Transverse colon (tissue), 4 donors: ENCODE results near the gene MBNL2. TPM values are rescaled to one million over a fixed set of nuclear protein-coding genes. Genes with fewer than 3 reads are reported as not detected.

Experiments used
- DNase-seq: peaks from one replicate; pipeline ENCODE4 v3.0.0-alpha.2; 2019
- H3K27ac ChIP-seq, 4 donors: fragments of 200-600 bp; sonication (generic); 2 replicates each; pipeline ENCODE4 v1.5.1; 2016 to 2018; ENCODE audit warnings: inconsistent platforms in 4 of 4
- H3K27me3 ChIP-seq: fragments of 200-600 bp; sonication (generic); 2 replicates; pipeline ENCODE4 v1.5.1; 2017; ENCODE audit warnings: inconsistent platforms
- H3K36me3 ChIP-seq, 4 donors: fragments of 200-600 bp; sonication (generic); 2 replicates each; pipeline ENCODE4 v1.5.1; 2017 to 2019; ENCODE audit warnings: inconsistent platforms in 4 of 4
- H3K4me1 ChIP-seq, 4 donors: fragments of 200-600 bp; sonication (generic); 2 replicates each; pipeline ENCODE4 v1.5.1; 2017 to 2020; ENCODE audit warnings: inconsistent platforms in 4 of 4
- H3K4me3 ChIP-seq, 4 donors: fragments of 200-600 bp; sonication (generic); 1 replicate in 1 of 4; 2 replicates in 3 of 4; pipeline versions ENCODE4 v1.5.1 to v1.6.1; 2017 to 2019; ENCODE audit warnings: inconsistent platforms in 4 of 4
- H3K9me3 ChIP-seq, 2 donors: fragments of 200-600 bp; sonication (generic); 2 replicates each; pipeline ENCODE4 v1.5.1; 2017 to 2019; ENCODE audit warnings: inconsistent platforms in 2 of 2
- CTCF ChIP-seq, 5 experiments: fragments of 200-600 bp in 3 of 5; fragments of 450-650 bp in 2 of 5; sonication (generic) in 3 of 5; IDR thresholded peaks; 1 replicate in 2 of 5; 2 replicates in 3 of 5; pipeline ENCODE4 v1.5.1; 2016 to 2017; ENCODE audit warnings: antibody characterized with exemption in 5 of 5, inconsistent platforms in 3 of 5, mild to moderate bottlenecking in 2 of 5, moderate library complexity in 1 of 5
- EP300 ChIP-seq: sonication (generic); formaldehyde crosslinking; IDR thresholded peaks from one replicate; pipeline ENCODE4 v1.6.1; 2017; ENCODE audit warnings: antibody characterized with exemption, low read depth
- POLR2A ChIP-seq: fragments of 450-650 bp; IDR thresholded peaks from one replicate; pipeline ENCODE4 v1.6.1; 2016; ENCODE audit warnings: antibody characterized with exemption, mild to moderate bottlenecking, moderate library complexity
- POLR2AphosphoS5 ChIP-seq, 3 donors: sonication (generic); formaldehyde crosslinking; IDR thresholded peaks; one replicate each; pipeline ENCODE4 v1.6.1; 2016; ENCODE audit warnings: antibody characterized with exemption in 3 of 3
- WGBS, 2 donors: methylation state at CpG; one replicate each; pipeline ENCODE4 v1.1.5; 2018; ENCODE audit warnings: low coverage in 1 of 2; 5-methylcytosine and 5-hydroxymethylcytosine counted together
- in situ Hi-C, 4 donors: fragments of 200-750 bp; cut with MboI; loops; one replicate each; pipeline versions ENCODE4 v1.15.0 to v1.15.1; 2017; ENCODE audit warnings: low sequenced_read_pairs in 3 of 4, low pct_ligation_motif_present in 1 of 4, low pct_unique_long_range_greater_than_20kb in 1 of 4
- intact Hi-C: fragments of 100-400 bp; cut with DNase I; formaldehyde crosslinking; loops from one replicate; pipeline ENCODE4 v1.15.1; 2023; ENCODE audit warnings: low total_unique reads
- total RNA-seq, 4 donors: library from RNA; depleted of rRNA; stranded (reverse); fragments of >200 nt; gene quantifications; one replicate each; pipeline ENCODE4 v1.1.0, GENCODE V29; 2016

The MBNL2 gene
- total RNA-seq, 4 donors from 2014 or later: 26.9 to 53.7 (median 46.1) TPM

- no peak for TF ChIP-seq CTCF (IDR thresholded peaks at IDR 0.05)
- no peak for TF ChIP-seq POLR2A
- no peak for TF ChIP-seq EP300
- peak in 2 of 3 donors; percentile 12 to 44 for TF ChIP-seq POLR2AphosphoS5 (IDR thresholded peaks at IDR 0.05)
- peaks cover 13 to 47% (median 22%) of the 10 kb centered on the region in 4 donors for H3K4me1 ChIP-seq
- intact Hi-C loops: loop anchor here (5.0 kb wide), 1 partner anchor 137 kb away; the partner anchor contains the start of gene RAP2A
- peak overlapping the region; percentile 0 to 70 (median 56) for H3K27ac ChIP-seq
- H3K36me3 ChIP-seq: no peaks in the 10 kb centered on the region
- H3K9me3 ChIP-seq: no peaks in the 10 kb centered on the region
- 54 to 57% methylated on average over 5 of the region's 5 CpGs for WGBS, 2 donors
- no peaks in the 10 kb centered on the region for H3K27me3 ChIP-seq
- in situ Hi-C loops: no loop called here
- DNase-seq: no peak
- H3K4me3 ChIP-seq: no peak overlapping the region
Observed at GRCh38 chr13:97295283-97296182, 73.4 kb downstream of the MBNL2 start.

GRCh38 chr13:97296740-97297139 lies 74.6 kb downstream of the MBNL2 start:
- in situ Hi-C loops (no loop called here), intact Hi-C loops (loop anchor here (5.0 kb wide), 1 partner anchor 136 kb away; the partner anchor contains the start of gene RAP2A)
- H3K27ac ChIP-seq: peak overlapping the region in 3 of 4 donors; percentile 0 to 70 (median 30)
- DNase-seq: no peak
- peaks cover 14 to 49% (median 22%) of the 10 kb centered on the region in 4 donors for H3K4me1 ChIP-seq
- H3K4me3 ChIP-seq: no peak overlapping the region
- no peak for TF ChIP-seq CTCF (IDR thresholded peaks at IDR 0.05)
- TF ChIP-seq POLR2AphosphoS5 (IDR thresholded peaks at IDR 0.05): no peak
- TF ChIP-seq POLR2A: no peak
- TF ChIP-seq EP300: no peak
- no peaks in the 10 kb centered on the region for H3K27me3 ChIP-seq
- no peaks in the 10 kb centered on the region for H3K36me3 ChIP-seq
- H3K9me3 ChIP-seq: no peaks in the 10 kb centered on the region

GRCh38 chr13:97298816-97299215 lies 76.7 kb downstream of the MBNL2 start:
- Histone ChIP-seq H3K4me1 (peaks cover 23 to 51% (median 25%) of the 10 kb centered on the region in 4 donors), H3K27ac (peak overlapping the region in 3 of 4 donors; percentile 3 to 70 (median 34))

More at GRCh38 chr13:97298816-97299215, 76.7 kb downstream of the MBNL2 start:
- intact Hi-C loops (loop anchor here (5.0 kb wide), 1 partner anchor 133 kb away; the partner anchor contains the start of gene RAP2A), in situ Hi-C loops (no loop called here)
- TF ChIP-seq CTCF (IDR thresholded peaks at IDR 0.05) (no peak), POLR2A (no peak), EP300 (no peak), POLR2AphosphoS5 (IDR thresholded peaks at IDR 0.05) (no peak)
- no peak for DNase-seq
- H3K4me3 ChIP-seq: no peak overlapping the region
- H3K9me3 ChIP-seq: no peaks in the 10 kb centered on the region
- H3K36me3 ChIP-seq: no peaks in the 10 kb centered on the region
- WGBS, 2 donors: 86 to 92% methylated on average over 1 of the region's 1 CpG
- H3K27me3 ChIP-seq: no peaks in the 10 kb centered on the region
